Astrocyte of the cerebellum (primary cell): ENCODE data around the gene FAM131A.

Experiments
- DNase-seq: peaks from one replicate; pipeline ENCODE4 v3.0.0-alpha.2; 2011; ENCODE audit warnings: low read depth
- H3K4me3 ChIP-seq: 2 replicates; pipeline ENCODE4 v1.5.1; 2011; ENCODE audit warnings: mild to moderate bottlenecking, low read depth, low read length, moderate library complexity
- in situ Hi-C: cut with HindIII; loops from 2 replicates; pipeline ENCODE4 v1.10.0; 2017; ENCODE audit warnings: low sequenced_read_pairs
- TF ChIP-seq, protein P1 (sequence below): IDR thresholded peaks from 2 replicates; pipeline ENCODE4 v1.5.1; 2012; ENCODE audit warnings: low read length, low read depth, moderate library complexity, mild to moderate bottlenecking; ENCODE audit errors: missing control alignments

FAM131A gene

DNA sequence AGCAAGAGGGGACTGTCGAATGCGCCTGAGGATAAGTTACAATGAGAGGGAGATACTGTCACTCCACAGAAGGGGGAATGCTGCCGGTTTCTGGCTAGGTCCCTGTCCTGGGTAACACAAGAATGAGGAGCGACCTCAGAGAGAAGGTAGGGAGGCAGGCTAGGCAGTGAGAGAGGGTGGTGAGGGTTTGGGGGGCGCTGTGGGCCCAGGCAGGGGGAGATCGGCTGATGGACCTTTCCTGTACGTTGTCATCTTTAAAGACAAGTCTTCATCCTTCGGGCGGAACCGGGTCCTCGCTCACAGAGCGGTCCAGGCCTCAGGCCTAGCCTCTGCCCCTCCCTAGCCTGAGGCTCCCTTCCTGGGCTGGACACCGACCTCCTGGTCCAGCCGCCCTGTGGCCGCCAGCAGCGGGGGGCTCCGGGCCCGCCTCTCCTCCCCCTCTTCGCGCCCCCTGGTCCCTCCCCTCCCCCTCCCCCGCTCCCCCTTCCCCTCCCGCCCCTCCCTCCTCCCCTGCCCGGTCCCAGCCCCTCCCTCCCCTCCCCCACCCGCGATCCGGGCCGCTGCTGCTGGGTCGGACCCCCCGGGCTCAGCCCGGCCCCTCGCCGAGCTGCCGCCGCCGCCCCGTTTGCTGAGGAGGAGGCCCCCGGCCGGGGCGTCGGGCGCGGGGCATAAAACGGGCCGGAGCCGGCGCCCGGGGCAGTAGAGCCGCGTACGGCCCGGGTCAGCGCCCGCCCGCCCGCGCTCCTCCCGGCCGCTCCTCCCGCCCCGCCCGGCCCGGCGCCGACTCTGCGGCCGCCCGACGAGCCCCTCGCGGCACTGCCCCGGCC is 42.2 kb downstream of the FAM131A start, which contains the start of gene CHRD:
TSS of gene CHRD (plus strand) at position 697 of the 827 bp plus-strand sequence. CDS start 265 bp downstream, outside the sequence.
- DNase-seq: no peak
- H3K4me3 ChIP-seq: peak within 1 kb of the TSS; percentile 31

DNA sequence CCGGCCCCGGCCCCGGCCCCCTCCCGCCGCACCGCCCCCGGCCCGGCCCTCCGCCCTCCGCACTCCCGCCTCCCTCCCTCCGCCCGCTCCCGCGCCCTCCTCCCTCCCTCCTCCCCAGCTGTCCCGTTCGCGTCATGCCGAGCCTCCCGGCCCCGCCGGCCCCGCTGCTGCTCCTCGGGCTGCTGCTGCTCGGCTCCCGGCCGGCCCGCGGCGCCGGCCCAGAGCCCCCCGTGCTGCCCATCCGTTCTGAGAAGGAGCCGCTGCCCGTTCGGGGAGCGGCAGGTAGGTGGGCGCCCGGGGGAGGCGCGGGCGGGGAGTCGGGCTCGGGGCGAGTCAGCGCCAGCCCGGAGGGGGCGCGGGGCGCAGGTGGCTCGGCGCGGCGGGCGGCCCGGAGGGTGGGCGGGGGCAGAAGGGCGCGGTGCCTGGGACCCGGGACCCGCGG is 42.8 kb downstream of the FAM131A start:
- peak overlapping the region; percentile 31 for H3K4me3 ChIP-seq
- no peak for DNase-seq
- TF ChIP-seq, protein P1, sequence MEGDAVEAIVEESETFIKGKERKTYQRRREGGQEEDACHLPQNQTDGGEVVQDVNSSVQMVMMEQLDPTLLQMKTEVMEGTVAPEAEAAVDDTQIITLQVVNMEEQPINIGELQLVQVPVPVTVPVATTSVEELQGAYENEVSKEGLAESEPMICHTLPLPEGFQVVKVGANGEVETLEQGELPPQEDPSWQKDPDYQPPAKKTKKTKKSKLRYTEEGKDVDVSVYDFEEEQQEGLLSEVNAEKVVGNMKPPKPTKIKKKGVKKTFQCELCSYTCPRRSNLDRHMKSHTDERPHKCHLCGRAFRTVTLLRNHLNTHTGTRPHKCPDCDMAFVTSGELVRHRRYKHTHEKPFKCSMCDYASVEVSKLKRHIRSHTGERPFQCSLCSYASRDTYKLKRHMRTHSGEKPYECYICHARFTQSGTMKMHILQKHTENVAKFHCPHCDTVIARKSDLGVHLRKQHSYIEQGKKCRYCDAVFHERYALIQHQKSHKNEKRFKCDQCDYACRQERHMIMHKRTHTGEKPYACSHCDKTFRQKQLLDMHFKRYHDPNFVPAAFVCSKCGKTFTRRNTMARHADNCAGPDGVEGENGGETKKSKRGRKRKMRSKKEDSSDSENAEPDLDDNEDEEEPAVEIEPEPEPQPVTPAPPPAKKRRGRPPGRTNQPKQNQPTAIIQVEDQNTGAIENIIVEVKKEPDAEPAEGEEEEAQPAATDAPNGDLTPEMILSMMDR: no peak
- in situ Hi-C loops: no loop called here

More for the DNA sequence above, 42.2 kb downstream of the FAM131A start, which contains the start of gene CHRD:
- TF ChIP-seq, protein P1: no peak
- in situ Hi-C loops: no loop called here

DNA sequence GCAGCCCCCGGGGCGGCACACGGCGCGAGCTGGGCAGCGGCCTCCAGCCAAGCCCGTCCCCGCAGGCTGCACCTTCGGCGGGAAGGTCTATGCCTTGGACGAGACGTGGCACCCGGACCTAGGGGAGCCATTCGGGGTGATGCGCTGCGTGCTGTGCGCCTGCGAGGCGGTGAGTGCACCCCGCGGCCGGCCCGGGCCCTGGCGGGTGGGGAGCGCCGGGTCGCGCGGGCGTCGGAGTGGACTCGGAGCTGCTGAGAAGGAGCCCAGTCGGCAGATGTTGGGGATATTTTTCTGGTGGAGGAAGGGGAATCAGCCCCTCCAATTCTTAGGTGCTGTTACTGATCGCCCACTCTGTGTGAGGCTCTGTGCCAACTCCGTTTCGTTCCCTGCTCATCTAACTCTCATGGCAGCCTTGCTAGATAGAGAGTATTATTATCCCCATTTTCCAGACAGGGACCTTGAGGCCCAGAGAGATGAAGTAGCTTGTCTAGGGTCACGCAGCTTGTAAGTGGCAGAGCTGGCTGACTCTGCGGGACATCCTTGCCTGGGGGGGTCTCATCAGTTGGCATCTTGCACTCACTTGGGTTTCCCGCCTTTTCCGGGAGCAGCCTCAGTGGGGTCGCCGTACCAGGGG is 43.3 kb downstream of the FAM131A start:
- peak overlapping the region; percentile 31 for H3K4me3 ChIP-seq
- TF ChIP-seq, protein P1: no peak
- no peak for DNase-seq
- in situ Hi-C loops: no loop called here

DNA sequence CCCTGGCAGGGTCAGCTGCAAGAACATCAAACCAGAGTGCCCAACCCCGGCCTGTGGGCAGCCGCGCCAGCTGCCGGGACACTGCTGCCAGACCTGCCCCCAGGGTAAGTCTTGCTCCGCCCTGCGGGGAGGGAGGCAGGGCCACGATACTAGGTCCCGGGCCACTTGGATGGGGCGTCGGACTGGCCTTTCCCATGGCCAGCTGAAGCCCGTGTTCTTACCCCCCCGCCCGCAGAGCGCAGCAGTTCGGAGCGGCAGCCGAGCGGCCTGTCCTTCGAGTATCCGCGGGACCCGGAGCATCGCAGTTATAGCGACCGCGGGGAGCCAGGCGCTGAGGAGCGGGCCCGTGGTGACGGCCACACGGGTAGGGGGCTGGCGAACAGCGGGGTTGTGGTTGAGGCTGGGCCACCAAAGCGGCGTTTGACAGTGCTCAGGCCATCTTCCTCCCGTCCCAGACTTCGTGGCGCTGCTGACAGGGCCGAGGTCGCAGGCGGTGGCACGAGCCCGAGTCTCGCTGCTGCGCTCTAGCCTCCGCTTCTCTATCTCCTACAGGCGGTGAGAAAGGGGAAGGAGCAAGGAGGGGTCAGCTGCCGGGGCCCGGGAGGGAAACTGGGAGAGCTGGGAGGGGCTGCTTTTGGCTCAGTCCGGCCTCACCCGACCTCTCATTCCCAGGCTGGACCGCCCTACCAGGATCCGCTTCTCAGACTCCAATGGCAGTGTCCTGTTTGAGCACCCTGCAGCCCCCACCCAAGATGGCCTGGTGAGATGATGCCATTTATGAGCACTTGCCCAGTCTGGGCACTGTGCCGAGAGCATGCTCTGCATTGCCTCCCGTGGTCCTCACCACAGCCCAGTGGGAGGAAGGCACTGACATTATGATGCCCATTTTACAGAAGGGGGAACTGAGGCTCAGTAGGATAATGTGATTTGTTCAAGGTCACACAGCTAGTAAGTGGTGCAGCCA is 44.1 kb downstream of the FAM131A start:
- in situ Hi-C loops: no loop called here
- no peak overlapping the region for H3K4me3 ChIP-seq
- DNase-seq: no peak
- TF ChIP-seq, protein P1: no peak

DNA sequence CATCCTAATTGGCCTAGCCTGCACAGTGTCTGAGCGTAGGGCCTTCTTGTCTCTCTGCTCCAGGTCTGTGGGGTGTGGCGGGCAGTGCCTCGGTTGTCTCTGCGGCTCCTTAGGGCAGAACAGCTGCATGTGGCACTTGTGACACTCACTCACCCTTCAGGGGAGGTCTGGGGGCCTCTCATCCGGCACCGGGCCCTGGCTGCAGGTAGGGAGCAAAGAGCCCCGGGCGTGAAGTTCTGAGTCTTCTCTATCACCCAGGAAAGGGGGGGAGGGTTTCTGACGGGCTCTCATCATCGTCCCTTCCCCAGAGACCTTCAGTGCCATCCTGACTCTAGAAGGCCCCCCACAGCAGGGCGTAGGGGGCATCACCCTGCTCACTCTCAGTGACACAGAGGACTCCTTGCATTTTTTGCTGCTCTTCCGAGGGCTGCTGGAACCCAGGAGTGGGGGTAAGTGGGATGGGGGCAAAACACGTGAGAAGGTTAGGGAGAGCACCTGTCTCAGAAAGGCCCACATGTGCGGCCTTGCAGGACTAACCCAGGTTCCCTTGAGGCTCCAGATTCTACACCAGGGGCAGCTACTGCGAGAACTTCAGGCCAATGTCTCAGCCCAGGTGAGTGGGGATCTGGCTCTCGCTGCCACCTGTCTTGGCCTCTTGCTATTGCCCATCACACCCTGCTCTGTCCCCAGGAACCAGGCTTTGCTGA is 45.1 kb downstream of the FAM131A start:
- TF ChIP-seq, protein P1: no peak
- no peak overlapping the region for H3K4me3 ChIP-seq
- in situ Hi-C loops: no loop called here
- no peak for DNase-seq
